Mammary microvascular endothelial cell (primary cell): ENCODE measurements around the gene METTL6. TPM values are rescaled to one million over a fixed set of nuclear protein-coding genes. Genes with fewer than 3 reads are reported as not detected.

ENCODE experiments used
- total RNA-seq: library from RNA; depleted of rRNA; stranded (reverse); fragments of >200 nt; gene quantifications from 2 replicates; pipeline ENCODE4 v1.2.3, GENCODE V29; 2015

METTL6 gene
- 16.1 and 17.1 TPM in 2 replicates for total RNA-seq

GRCh38 chr3:15427182-15427880, at the start of gene METTL6, which contains the start of gene EAF1:
METTL6 (minus strand) TSS chr3:15427544; CDS start chr3:15426511, 1,033 bp downstream.
EAF1 (plus strand) TSS chr3:15427598; CDS start chr3:15427780, 182 bp downstream.

Other genes starting within 250 kb of the METTL6 start
- gene CAPN7, start 221.3 kb downstream of the METTL6 start, total RNA-seq = 15.2 and 17.0 TPM in 2 replicates
- 50.7 and 51.1 TPM in 2 replicates for gene SH3BP5, start 95.0 kb downstream of the METTL6 start, total RNA-seq
- 13.6 and 14.3 TPM in 2 replicates for gene EAF1, start 54 bp upstream of the METTL6 start, total RNA-seq
- gene COLQ, start 94.2 kb upstream of the METTL6 start, total RNA-seq = 0.05 and 0.93 TPM in 2 replicates
- 17.9 and 27.9 TPM in 2 replicates for gene HACL1, start 174.0 kb upstream of the METTL6 start, total RNA-seq
- gene BTD, start 174.2 kb upstream of the METTL6 start, total RNA-seq = 14.1 and 23.3 TPM in 2 replicates